ENCODE data around the gene EN2. TPM values are rescaled to one million over a fixed set of nuclear protein-coding genes. Genes with fewer than 3 reads are reported as not detected.

The EN2 gene
- total and polyA plus RNA-seq, 2 of the 4 experiments (the other 2 are of a cell fraction): not detected

- H3K9me3 ChIP-seq (ENCODE audit: control insufficient read depth, insufficient read depth, low read length): no peaks in the 10 kb centered on the region
- H3K79me1 ChIP-seq (ENCODE audit: low read depth in 1 of 2, low read length in 2 of 2): no peaks in the 10 kb centered on the region
- no peaks in the 10 kb centered on the region for H3K4me1 ChIP-seq (ENCODE audit: control insufficient read depth, insufficient read depth, low read length)
- no peak overlapping the region for H3K4ac ChIP-seq (ENCODE audit: low read depth, low read length)
- no peaks in the 10 kb centered on the region for H3K9me1 ChIP-seq (ENCODE audit: insufficient read depth, low read length)
- H3K23ac ChIP-seq (ENCODE audit: low read depth, low read length): no peak overlapping the region
- no peak overlapping the region for H2BK20ac ChIP-seq (ENCODE audit: low read depth, low read length)
- H2BK5ac ChIP-seq (ENCODE audit: low read depth, low read length, poor library complexity, severe bottlenecking): no peak overlapping the region
- H3K27ac ChIP-seq (ENCODE audit: insufficient read depth, low read length): no peak overlapping the region
- ChIA-PET POLR2A (ENCODE audit: unreplicated experiment) (no interaction called here), CTCF (no interaction called here)
- no TSS peak for BruUV-seq (replicated peaks)
- H3K27me3 ChIP-seq (ENCODE audit: control insufficient read depth, insufficient read depth, low read length): peaks cover 89% of the 10 kb centered on the region
- H2AK9ac ChIP-seq (replicated peaks; ENCODE audit: low read depth, low read length, poor library complexity): no peak overlapping the region
- H2AK5ac ChIP-seq (ENCODE audit: low read depth, low read length): no peak overlapping the region
- H2BK15ac ChIP-seq (ENCODE audit: low read depth, low read length): no peak overlapping the region
- DNase-seq: no peak
- H3K4me2 ChIP-seq (ENCODE audit: low read depth, low read length): no peak overlapping the region
- dilution Hi-C loops (cut with HindIII; ENCODE audit: low sequenced_read_pairs, unreplicated experiment): no loop called here
- no peak overlapping the region for H3K18ac ChIP-seq (ENCODE audit: low read depth, low read length)
- intact Hi-C loops (cut with micrococcal nuclease): no loop called here
- no peak overlapping the region for H4K5ac ChIP-seq (ENCODE audit: low read depth, low read length)
- no peak overlapping the region for H4K8ac ChIP-seq (ENCODE audit: low read depth in 2 of 2, low read length in 2 of 2)
- H3K9ac ChIP-seq (ENCODE audit: low read depth, low read length): no peak overlapping the region
- H4K91ac ChIP-seq (ENCODE audit: insufficient read depth, low read depth, low read length): no peak overlapping the region
- no peaks in the 10 kb centered on the region for H4K20me1 ChIP-seq (ENCODE audit: insufficient read depth, low read length)
- H3K56ac ChIP-seq (ENCODE audit: extremely low read depth, insufficient read depth, low read length): no peak overlapping the region
- TF ChIP-seq RAD21 (IDR thresholded peaks at IDR 0.05; ENCODE audit: low read length): no peak
- TF ChIP-seq CEBPB (IDR thresholded peaks at IDR 0.05; ENCODE audit: low read depth, low read length): no peak
- no peak for TF ChIP-seq ELK1 (IDR thresholded peaks at IDR 0.05; ENCODE audit: borderline replicate concordance, low read depth, low read length)
- TF ChIP-seq USF2 (IDR thresholded peaks at IDR 0.05; ENCODE audit: low read depth, low read length): no peak
- no peak for TF ChIP-seq RFX5 (IDR thresholded peaks at IDR 0.05; ENCODE audit: low read depth, low read length)
- TF ChIP-seq CHD1 (IDR thresholded peaks at IDR 0.05; ENCODE audit: low read depth, low read length): no peak
- no peak for TF ChIP-seq BHLHE40 (IDR thresholded peaks at IDR 0.05; ENCODE audit: low read depth, low read length)
- TF ChIP-seq MXI1 (IDR thresholded peaks at IDR 0.05; ENCODE audit: borderline replicate concordance, low read depth, low read length): no peak
- TF ChIP-seq NFE2L2 (IDR thresholded peaks at IDR 0.05; ENCODE audit: low read depth, low read length): no peak
- TF ChIP-seq FOS (IDR thresholded peaks at IDR 0.05; ENCODE audit: low read depth, low read length): no peak
- no peak for TF ChIP-seq RCOR1 (IDR thresholded peaks at IDR 0.05; ENCODE audit: insufficient replicate concordance, low read length)
- TF ChIP-seq CTCF (conservative IDR thresholded peaks at IDR 0.05; ENCODE audit: low read depth, low read length): no peak
- TF ChIP-seq MAZ (IDR thresholded peaks at IDR 0.05; ENCODE audit: borderline replicate concordance, low read depth, low read length): no peak
- H3K4me3 ChIP-seq (ENCODE audit: insufficient read depth, low read depth, low read length): no peak overlapping the region
- no peak for ATAC-seq (ENCODE audit: low read depth)
- H3K36me3 ChIP-seq (ENCODE audit: control insufficient read depth, insufficient read depth, low read length): no peaks in the 10 kb centered on the region
- in situ Hi-C loops (cut with MboI; ENCODE audit: low sequenced_read_pairs): no loop called here
- H2BK120ac ChIP-seq (ENCODE audit: low read depth, low read length): no peak overlapping the region
- 4% methylated on average over 10 of the region's 33 CpGs; no CpG with 5 or more reads in 1 of the 2 experiments for WGBS, 2 experiments (ENCODE audit: extremely low coverage in 2 of 2, insufficient read length in 1 of 2)
- H3K14ac ChIP-seq (replicated peaks; ENCODE audit: low read depth, low read length): no peak overlapping the region
- H2AFZ ChIP-seq (replicated peaks; ENCODE audit: low read length, poor library complexity): no peak overlapping the region
These were observed 7.2 kb downstream of the EN2 start for GRCh38 chr7:155464948-155465739.
